C4-2B (cell line): ENCODE data around the gene MCM6.

ENCODE experiments used
- ZFX ChIP-seq: fragments of 450-650 bp; IDR thresholded peaks from 2 replicates; pipeline ENCODE4 v1.6.1; 2017
- TF ChIP-seq, protein P1 (sequence below): fragments of 450-650 bp; conservative IDR thresholded peaks from 2 replicates; pipeline ENCODE4 v1.5.1; 2017; ENCODE audit warnings: mild to moderate bottlenecking

DNA sequence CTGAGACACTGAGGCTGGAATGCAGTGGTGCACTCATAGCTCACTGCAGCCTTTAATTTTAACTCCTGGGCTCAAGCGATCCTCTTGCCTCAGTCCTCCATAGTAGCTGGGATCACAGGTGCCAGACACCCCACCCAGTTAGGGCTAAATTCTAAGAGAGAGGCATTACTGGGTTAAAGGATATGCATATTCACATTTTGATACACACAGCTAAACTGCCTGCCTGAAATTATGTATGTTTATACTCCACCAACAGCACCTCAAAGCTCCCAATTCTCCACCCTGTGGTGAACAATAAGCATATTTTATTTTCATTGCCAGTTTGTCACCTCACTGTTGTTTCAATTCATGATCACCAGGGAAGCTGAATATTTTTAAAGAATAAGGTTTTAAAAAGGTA lies 18.7 kb upstream of the MCM6 start:
- TF ChIP-seq ZFX = no peak
- TF ChIP-seq, protein P1, sequence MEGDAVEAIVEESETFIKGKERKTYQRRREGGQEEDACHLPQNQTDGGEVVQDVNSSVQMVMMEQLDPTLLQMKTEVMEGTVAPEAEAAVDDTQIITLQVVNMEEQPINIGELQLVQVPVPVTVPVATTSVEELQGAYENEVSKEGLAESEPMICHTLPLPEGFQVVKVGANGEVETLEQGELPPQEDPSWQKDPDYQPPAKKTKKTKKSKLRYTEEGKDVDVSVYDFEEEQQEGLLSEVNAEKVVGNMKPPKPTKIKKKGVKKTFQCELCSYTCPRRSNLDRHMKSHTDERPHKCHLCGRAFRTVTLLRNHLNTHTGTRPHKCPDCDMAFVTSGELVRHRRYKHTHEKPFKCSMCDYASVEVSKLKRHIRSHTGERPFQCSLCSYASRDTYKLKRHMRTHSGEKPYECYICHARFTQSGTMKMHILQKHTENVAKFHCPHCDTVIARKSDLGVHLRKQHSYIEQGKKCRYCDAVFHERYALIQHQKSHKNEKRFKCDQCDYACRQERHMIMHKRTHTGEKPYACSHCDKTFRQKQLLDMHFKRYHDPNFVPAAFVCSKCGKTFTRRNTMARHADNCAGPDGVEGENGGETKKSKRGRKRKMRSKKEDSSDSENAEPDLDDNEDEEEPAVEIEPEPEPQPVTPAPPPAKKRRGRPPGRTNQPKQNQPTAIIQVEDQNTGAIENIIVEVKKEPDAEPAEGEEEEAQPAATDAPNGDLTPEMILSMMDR = no peak
